Activated CD4-positive, alpha-beta T cell treated with anti-CD3 and anti-CD28 coated beads, Interleukin-10, Interleukin-2, amounts not matched to agents 100 ng/mL and 50 ng/mL, durations not matched to agents 16 hours and 8 hours (primary cell): ENCODE data around the gene PSMD6.
A peak's percentile ranks its signal among the peaks of the same experiment; 100 is the strongest.

Source experiments
- DNase-seq: peaks from one replicate; pipeline ENCODE4 v3.0.0-alpha.2; 2020

PSMD6 gene

DNA sequence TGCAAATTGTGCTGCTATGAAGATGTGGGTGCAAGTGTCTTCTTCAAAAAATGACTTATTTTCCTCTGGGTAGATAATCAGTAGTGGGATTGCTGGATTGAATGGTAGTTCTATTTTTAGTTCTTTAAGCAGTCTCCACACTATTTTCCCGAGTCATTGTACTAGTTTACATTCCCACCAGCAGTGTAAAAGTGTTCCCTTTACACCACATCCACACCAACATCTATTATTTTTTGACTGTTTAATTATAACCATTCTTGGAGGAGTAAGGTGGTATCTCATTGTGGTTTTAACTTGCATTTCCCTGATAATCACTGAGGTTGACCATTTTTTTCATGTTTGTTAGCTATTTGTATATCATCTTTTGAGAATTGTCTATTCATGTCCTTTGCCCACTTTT lies 19.7 kb upstream of the PSMD6 start:
- DNase-seq: no peak

DNA sequence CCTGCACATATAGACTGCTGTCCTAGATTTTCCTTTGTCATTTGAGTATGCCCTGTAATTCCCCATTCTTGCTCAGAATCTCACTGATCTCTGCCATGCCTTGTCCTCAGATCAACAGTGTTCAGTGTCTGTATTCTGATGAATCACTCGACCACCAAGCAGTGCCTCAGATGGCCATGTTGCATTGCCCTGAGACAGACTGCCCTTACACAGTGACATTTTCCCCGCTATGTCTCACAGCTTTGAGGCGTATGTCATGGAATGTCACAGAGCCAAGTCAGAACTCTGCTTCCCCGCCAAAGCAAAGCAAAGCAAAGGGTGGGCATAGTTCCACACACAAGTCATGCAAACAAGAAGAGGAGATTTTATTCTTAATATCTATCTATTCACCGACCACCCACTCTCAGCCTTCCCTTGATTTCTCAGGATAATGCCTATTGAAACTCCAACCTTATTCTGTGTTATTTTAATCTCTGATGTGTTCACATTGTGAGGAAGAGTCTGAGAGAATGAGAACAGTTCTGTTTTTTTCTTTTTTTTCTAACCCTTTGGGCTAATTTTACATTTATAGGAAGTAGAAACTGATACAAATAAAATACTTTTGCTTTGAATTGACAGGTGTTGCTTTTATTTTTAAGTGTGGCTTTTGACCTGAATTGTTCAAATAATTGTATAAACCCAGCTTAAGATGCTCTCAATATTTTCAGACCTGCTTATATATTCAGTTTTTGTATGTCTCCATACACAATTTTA lies 16.9 kb upstream of the PSMD6 start:
- no peak for DNase-seq

DNA sequence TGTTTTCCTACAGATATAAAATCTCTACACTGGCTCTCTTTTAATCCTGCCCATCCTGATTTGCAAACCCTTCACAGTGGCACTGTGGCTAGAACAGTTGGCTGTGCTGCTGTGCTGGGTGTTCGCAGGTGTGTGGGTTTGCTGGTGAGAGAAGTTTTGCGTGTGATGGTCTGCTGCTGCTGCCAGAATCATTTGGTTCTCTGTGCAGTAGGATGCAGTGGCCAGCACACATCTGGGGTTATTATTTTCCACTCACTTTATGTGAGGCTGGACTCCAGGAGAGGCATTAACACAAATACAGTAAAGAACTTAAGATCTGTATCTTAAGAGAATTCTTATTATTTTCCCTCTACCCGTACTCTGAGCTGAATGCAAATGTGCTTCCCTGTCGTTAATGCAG lies 16.0 kb upstream of the PSMD6 start:
- no peak for DNase-seq

DNA sequence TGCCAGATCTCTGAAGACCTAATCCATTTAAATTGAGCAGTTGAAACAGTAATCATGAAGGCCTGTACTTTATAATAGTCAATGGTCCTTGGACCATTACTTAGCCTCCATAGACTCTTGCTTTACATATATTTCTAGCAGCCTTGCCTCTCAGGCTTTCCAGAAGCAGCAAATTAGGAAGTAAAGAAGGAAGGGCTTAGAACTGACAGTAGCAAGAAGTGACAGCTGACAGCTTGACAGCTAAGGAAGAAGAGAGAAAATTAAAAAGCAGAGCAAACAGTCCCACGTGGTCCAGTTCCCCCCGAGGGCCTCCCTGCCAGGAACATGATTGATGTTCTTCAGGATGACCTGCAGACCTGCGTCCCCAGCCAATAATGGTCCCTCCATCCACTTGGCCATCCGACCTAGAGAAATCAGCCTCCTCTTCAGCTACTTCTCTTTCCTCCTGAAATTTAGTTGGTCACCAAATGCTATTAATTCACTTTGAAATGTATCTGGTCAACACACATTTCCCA lies 15.0 kb upstream of the PSMD6 start:
- DNase-seq: no peak

DNA sequence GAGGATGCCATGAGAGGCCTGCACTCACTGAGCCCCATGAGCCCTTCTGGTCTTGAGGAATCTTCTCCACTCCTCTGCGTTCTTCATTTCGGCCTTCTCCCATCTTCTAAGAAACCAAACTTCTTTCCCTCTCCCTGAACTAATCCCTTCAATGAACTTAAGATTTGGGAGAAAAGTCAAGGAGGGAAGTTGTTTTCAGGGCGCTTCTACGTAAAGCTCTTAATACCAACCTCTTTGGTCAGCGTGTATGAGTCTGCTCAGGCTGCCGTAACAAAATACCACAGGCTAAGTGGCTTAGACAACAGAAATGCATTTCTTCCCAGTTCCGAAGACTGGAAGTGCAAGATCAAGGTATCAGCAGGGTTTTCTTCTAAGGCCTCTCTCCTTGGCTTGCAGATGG lies 13.8 kb upstream of the PSMD6 start:
- no peak for DNase-seq

DNA sequence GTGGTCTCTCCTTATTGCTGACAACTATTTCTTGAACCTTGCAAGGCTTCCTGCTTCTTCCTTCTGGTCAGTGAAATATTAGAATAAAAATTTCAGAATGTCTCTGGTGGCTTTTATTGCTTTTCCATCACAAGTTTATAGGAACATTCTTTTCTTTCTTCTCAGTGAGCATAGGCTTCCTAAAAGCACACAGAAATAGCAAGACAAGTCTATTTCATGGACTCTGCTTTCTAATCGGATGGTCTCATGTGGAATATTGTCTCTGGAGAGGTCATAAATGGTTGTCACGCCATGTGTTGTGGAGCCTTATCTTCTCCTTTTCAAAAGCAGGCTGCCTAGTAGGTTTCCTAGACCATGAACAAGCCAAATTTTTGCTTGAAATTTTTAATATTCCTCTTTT lies 9.8 kb upstream of the PSMD6 start:
- no peak for DNase-seq

DNA sequence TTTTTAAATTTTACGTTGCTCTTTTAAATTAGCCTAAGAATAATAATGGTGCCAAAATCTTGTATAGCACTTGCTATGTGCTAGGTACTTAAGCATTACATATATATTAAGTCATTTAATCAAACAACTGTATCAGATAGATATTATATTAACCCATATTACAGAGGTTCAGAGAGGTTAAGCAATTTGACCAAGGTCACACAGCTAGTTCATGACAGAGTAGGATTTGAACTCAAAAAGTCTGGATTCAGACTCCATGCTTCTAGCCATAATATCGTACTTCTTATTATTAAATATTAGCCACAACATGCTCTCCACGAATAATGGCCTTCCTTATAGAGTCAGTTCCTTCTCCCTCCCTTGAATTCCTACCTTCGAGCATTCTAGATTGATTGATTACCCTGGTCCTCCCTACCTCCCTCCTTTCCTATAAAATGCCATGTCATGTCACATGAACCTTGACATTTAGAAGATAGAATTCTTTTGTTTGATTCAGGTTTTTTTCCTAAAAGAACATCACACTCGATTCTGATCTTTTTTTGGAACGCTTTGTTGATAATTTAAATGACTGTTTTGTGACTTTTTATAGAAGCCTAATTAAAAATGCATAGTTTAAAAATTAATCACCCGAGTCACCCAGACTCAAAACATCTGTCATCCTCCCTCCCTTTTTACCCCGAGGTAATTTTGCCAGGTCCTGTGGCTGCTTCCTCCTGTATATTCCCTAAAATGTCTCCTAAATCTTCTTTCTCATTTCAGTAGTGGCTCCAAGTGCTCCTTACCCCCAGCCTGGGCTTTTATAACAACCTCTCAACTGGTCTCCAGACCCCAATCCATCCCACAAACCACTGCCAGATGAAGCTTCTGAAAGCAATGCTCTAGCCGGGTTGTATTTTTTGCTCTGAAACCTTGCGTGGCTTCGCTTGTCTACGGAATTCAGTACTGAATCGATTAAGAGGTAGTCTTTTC lies 8.5 kb upstream of the PSMD6 start:
- no peak for DNase-seq

DNA sequence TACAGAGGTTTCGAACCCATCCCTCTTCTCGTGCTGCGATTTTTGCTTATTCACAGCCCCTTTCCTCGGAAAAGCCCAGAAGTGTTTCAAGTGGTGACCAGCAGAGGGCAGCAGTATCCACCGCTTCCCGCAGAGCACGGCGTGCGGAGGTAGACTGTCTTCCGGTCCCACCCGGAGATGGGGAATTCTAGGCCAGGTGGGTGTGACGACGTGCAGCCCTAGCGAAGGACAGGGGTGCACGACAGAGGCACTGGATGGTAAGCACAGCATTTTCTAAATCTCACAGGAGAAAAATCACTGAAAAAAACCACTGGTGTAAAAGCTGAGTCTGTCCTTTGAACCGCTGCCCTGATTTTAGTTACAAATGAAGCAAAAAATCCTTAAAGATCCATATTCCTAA lies 7.4 kb upstream of the PSMD6 start:
- peak; percentile 78 for DNase-seq

DNA sequence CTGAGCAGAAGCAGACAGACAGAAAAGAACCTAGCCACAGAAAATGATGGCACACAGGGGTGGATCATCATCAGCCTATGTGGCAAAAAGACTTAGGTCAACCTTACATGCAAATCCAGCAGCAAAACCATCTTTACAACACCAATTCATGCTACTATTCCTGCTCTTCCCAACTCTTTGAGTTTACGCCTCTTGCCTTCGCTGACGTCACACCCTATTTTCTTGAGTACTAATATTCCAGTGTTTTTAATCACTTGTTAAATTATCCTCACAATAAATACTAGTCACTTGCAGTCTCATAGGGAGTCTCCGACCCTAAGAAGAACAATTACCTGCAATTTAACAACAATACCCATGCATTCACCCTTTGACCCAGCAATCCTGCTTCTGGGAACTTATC lies 6.0 kb upstream of the PSMD6 start:
- no peak for DNase-seq

DNA sequence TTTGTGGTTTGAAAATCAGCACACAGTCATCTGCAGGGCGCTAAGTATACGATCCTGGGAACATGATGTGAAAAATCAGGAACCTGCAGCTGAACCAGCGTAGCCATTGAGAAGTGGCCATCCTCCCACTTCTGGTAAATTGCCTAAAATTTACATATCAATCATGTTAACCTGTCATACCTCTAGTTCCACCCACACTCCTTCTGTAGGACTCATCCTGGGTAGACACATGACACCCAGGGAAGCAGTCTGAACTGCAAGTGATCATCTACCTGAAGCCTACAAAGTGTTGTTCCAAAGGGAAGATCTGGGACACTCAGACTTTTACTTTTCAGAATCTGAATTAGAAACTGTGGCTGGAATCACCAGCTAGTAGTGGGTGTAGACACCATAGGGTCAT lies 5.5 kb upstream of the PSMD6 start:
- DNase-seq: no peak

DNA sequence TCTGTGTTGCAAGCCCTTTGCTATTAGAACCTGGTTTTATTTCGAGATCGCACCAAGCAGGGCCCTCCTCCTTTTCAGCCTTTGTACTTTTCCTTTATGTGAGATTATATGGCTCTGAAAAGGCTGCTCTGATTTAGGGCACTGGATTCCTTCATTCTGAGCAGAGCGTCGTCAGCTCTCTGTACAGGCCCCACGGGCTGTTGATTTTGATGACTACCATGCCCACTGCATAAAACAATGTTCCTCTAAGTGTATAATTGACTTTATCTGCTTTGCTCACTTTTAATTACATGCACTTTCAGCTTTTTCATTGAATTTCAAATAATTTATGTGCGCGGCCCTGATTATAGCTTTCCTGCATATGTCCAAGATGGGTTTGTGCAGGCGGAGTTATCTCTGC lies 4.4 kb upstream of the PSMD6 start:
- no peak for DNase-seq

DNA sequence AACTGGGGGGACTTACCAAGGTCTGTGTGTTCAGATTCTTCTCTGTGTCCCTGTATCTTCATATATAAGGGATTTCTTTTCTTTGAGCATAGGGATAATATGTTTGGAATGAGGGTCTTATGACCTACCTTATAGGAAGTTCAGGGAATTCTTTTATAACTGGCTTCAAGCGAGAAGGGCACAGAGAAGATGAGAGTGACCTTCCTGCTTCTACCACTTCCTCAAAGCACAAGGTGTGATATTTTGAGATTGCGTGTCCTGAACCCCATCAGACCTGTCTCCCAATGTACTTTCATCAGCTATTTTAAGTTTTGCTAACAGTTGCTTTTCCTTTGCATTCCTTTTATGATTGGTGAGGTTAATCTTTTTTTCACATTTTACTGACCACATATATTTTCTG lies 3.1 kb upstream of the PSMD6 start:
- no peak for DNase-seq

DNA sequence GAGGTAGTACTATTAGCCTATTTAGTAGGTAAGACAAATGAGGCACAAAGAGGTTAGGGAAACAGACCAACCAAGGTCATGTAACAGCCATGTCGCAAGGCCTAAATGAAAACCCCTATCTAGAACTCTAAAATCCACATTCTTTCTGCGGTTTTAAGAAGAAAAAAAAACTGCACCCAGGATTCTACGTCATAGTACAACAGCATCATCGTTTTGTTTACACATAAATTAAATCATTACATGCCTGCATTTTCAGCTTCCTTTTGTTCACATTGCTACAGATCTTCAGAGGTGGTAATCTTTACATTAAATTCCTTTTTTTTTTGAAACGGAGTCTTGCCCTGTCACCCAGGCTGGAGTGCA lies 548 bp upstream of the PSMD6 start:
- DNase-seq: no peak

DNA sequence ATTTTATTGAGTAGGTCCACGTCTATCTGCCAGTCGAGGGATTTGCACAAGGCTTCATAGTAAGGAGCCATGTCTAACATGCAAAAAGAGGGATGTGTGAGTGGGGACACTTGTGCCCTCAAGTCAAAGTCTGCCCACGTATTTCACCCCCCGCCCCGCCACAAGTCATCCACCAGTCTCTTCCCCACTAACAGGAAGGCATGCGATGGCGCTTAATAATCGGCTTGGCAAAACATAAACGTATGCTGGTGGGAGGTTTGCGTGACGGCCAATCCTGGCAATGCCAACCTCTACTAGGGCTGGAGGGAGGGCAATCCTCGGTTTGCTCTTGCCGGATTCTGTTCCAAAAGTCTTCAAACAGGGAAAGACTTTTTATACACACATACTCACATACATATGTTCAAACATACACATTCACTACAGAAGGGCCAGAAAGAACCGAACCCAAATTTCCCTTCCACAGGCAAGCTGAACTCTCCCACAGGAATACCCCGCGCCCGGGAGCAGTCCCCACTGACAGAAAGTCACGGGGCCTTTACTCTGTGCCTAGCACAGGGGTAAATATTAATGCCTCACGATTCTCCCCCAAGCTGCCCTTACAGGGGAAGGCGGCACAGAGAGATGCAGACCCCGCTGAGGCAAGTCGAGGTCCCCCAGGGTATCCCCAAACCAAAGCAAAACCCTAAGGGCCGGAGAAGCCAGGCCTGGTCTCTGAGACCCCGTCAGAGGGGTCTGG lies 675 bp downstream of the PSMD6 start:
- DNase-seq: peak; percentile 11

DNA sequence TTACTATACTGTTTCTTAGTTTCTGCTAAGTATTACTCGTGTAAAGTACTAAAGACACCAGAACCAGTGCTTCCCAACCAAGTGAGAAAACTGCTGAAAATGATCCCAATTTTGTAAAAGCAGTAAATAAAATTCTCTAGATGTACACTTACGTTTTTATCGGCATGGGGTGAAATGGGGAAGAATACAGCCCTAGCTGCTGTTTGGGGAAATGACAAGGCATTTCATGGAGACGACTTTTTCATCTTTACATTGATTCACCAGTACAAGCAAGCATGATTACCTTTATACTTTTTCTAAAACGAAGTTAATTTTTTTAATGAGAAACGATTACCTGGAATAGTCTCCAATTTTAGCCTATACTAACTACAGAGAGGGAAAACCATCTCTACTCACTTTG lies 1.4 kb downstream of the PSMD6 start:
- DNase-seq: no peak

DNA sequence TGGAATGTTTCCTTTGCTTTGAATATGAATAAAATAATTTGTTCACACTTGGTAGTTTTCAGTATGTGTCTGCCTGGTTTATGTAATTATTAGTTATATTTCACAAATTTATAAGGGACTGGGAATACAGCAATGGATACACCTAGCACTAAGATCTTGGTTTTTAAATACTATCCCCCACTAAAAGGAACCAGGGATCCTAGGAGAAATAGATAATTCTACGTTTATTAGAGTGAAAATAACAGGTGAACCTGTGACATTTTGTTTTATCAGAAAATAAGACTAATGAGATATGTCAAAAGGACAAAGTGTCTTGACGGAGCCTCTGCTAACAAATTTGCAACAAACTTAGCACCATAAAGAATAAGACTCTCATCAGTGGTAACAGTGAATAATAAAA lies 3.4 kb downstream of the PSMD6 start:
- DNase-seq: no peak

DNA sequence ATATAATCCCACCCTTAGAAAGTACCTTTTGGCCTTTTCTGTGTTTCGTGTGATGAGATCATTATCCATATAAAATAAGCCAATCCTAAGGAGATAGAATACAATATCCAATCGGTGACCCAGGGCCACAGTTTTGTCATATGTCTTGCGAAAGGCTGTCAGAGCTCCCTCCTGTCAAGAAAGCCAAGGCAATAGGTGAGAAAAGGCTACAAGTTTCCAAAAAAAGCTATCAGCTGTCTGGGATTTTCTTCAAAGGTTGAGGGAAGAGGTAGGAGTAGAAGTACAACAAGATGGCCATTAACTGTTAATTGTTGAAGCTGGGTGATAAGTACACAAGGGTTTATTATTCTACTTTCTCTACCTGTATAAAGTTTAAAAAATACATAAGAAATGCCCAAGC lies 4.0 kb downstream of the PSMD6 start:
- DNase-seq: no peak

DNA sequence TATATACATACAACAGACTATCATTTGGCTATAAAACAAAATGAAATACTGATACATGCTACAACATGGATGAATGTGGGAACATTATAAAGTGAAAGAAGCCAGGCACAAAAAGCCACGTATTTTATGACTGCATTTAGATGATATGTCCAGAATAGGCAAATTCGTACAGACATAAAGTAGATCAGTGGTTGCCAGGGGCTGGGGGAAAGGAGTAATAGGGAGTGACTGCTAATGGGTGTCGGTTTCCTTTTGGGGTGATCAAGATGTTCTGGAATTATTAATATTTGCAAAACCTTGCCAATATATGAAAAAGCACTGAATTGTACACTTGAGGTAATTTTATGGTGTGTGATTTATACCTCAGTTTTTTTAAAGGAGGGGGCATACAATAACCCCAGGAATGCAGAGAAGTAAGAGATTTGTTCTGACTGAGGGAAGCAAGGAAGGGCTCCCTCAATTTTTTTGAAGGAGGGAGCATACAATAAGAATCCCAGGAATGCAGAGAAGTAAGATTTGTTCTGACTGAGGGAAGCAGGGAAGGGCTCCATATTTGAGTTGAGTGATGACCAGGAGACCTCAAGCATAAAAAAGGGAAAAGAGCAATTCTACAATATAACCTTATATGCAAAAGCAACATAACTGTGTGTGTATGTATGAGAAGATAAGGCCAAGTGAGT lies 6.2 kb downstream of the PSMD6 start:
- no peak for DNase-seq

DNA sequence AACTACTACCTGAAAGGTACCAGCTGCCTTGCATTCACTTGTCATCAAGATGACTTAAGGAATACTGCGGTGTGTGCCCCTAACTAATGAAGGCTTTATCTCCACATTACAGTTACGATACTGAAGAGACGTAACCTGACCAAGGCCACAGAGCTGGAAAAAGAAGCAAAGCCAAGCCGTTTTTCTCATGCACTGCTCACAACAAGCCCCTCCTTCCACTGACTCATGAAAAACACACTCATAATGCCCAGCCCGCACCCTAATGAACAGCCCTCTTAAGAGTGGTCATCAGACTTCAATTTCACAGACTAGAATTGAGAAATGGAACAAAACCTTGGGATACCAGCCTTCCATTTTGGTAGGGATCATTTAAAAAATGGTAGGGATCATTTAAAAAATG lies 11.6 kb downstream of the PSMD6 start:
- DNase-seq: no peak

DNA sequence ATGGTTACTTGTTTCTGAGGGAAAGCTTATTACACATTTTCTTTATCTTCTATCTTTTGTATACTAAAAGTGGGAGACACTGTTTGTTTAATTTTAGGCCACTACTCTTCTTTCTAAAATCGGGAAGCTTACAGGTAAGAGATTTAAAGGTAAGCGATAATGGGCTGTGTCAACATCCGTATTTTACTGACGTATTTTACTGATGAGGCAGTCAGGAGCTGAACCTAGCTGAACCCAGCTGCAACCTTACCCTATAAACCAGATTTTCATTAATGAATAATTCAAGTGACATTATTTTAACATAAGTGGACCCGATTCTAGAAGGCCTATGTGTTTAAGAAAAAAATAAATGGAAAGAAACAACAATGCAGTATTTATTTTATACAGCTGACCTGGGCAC lies 13.1 kb downstream of the PSMD6 start:
- DNase-seq: no peak

DNA sequence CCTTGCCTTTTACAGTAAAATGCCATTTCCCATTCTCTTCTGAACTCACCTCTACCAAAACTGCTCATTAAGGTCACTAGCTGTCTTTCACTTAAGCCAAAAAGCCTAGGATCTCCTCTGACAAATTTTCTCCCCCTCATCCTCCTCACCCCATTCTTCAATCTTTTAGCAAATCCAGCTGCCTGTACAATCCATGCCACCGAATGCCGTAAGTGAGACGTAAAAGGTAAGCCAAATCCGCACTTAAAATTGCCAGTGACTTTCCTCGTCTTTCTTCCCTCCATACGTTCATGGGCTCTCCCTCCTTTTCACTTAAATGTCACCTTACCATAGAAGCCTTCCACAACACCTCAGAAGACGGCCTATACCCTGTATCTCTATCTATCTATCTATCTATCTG lies 13.8 kb downstream of the PSMD6 start:
- no peak for DNase-seq

DNA sequence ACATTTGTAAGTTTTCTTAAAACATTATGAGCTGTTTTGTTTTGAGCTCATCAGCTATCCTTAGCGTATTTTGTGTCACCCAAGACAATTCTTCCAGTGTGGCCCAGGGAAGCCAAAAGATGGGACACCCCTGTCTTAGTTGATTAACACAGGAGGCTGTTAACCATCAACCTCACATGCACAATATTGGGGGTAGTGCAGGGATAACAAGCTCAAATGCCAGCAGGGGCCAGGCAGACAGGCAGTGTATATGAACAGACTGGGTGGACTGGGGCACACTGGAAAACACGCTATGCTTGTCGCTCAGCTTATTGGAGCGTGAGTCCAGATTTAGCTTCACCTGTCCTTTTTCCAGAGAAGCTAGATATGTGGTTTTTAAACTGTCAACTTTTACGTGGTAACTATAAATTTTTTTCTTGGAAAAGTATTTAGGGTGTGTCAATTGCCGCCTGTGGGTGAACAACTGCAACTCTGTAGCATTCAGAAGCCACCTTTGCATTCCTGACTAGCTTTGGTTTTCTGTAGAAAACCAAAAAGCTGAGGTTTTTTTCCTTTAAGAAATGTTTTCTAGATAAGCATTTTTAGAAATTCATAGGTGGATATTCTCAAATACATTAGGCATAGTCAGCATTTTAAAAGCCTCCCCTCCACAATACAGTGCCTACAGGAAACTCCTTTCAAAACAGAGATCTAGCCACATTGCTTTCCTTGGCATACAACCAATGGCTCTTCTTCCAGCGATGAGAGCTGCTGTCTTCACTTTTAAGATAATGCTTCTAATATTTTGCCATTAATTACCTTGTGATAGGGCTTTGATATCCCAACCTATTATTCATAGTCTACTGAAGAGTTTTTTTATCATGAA lies 14.6 kb downstream of the PSMD6 start:
- DNase-seq: no peak
